GM12878 (cell line): ENCODE results near the gene CYB5A. TPM values are rescaled to one million over a fixed set of nuclear protein-coding genes. Genes with fewer than 3 reads are reported as not detected.

Experiments
- ATAC-seq: fragments of 200-7000 bp; cut with Tn5 transposase; 3 replicates; pipeline ENCODE4 v1.9.1; 2020; ENCODE audit warnings: mild to moderate bottlenecking, moderate library complexity
- BruUV-seq: library from RNA; stranded (reverse); fragments of 400-500 nt; replicated peaks from 2 replicates; lab custom pipeline; 2021; lab: Mats Ljungman, UMichigan
- CTCF ChIA-PET: fragments of 300-600 bp; sonication (Branson Sonifier 250); formaldehyde crosslinking; extraction: SDS; loops from one replicate; lab custom pipeline; 2021; ENCODE audit warnings: inconsistent platforms; lab: Yijun Ruan, JAX
- POLR2A ChIA-PET: fragments of 350-600 bp; formaldehyde crosslinking; extraction: SDS; loops from one replicate; lab custom pipeline; 2021; ENCODE audit warnings: inconsistent platforms; lab: Charles Lee
- RAD21 ChIA-PET: fragments of 300-600 bp; sonication (Branson Sonifier 250); formaldehyde crosslinking; loops from one replicate; lab custom pipeline; 2023; ENCODE audit warnings: antibody characterized with exemption; ENCODE audit not compliant: unreplicated experiment; lab: Charles Lee
- SMC1A ChIA-PET: fragments of 300-600 bp; sonication (Branson Sonifier 250); formaldehyde crosslinking; loops from one replicate; lab custom pipeline; 2023; ENCODE audit not compliant: unreplicated experiment, uncharacterized antibody; lab: Charles Lee
- DNase-seq: peaks from one replicate; pipeline ENCODE4 v3.0.0-alpha.2; 2011; ENCODE audit warnings: low read depth, low spot score
- FAIRE-seq: peaks from 3 replicates; lab custom pipeline; 2011; peaks lifted over from hg19 to GRCh38; lab: Jason Lieb, UNC
- H2AFZ ChIP-seq: 2 replicates; pipeline ENCODE4 v1.6.0; 2011; ENCODE audit warnings: low read depth, low read length, control low read depth; ENCODE audit not compliant: control insufficient read depth
- H3K27ac ChIP-seq: 2 replicates; pipeline ENCODE4 v1.5.1; 2011; ENCODE audit warnings: control low read depth; ENCODE audit not compliant: control insufficient read depth, insufficient read depth
- H3K27me3 ChIP-seq, 2 experiments: replicated peaks in 1 of 2; 2 replicates each; pipeline versions ENCODE4 v1.6.0 to v1.6.1; 2011; ENCODE audit warnings: low read length in 1 of 2; ENCODE audit not compliant: control insufficient read depth in 2 of 2, insufficient read depth in 2 of 2
- H3K36me3 ChIP-seq, 2 experiments: 2 replicates each; pipeline ENCODE4 v1.5.1; 2011; ENCODE audit warnings: low read length in 1 of 2; ENCODE audit not compliant: control insufficient read depth in 2 of 2, insufficient read depth in 2 of 2
- H3K4me1 ChIP-seq: 2 replicates; pipeline ENCODE4 v1.6.1; 2011; ENCODE audit warnings: mild to moderate bottlenecking, low read length, moderate library complexity, mixed read lengths; ENCODE audit not compliant: control insufficient read depth, insufficient read depth
- H3K4me2 ChIP-seq: 2 replicates; pipeline ENCODE4 v1.6.0; 2011; ENCODE audit warnings: control low read depth; ENCODE audit not compliant: control insufficient read depth, insufficient read depth
- H3K4me3 ChIP-seq: fragments of 200-600 bp; sonication (generic); 2 replicates; pipeline ENCODE4 v1.5.1; 2016
- H3K79me2 ChIP-seq: 2 replicates; pipeline ENCODE4 v1.6.0; 2011; ENCODE audit warnings: low read length; ENCODE audit not compliant: control insufficient read depth, insufficient read depth
- H3K9ac ChIP-seq: 2 replicates; pipeline ENCODE4 v1.8.0; 2011; ENCODE audit warnings: low read length, control low read depth, mixed read lengths; ENCODE audit not compliant: control insufficient read depth, insufficient read depth
- H3K9me3 ChIP-seq: replicated peaks from 3 replicates; pipeline ENCODE4 v1.5.1; 2011; ENCODE audit warnings: mild to moderate bottlenecking, low read length; ENCODE audit not compliant: control insufficient read depth, insufficient read depth
- H4K20me1 ChIP-seq: 2 replicates; pipeline ENCODE4 v1.6.0; 2011; ENCODE audit not compliant: control insufficient read depth, insufficient read depth
- BACH1 ChIP-seq: fragments of 450-650 bp; IDR thresholded peaks from 2 replicates; pipeline ENCODE4 v1.6.1; 2017; ENCODE audit warnings: mild to moderate bottlenecking, borderline replicate concordance
- BMI1 ChIP-seq: fragments of 450-650 bp; IDR thresholded peaks from 2 replicates; pipeline ENCODE4 v1.6.1; 2016; ENCODE audit warnings: mild to moderate bottlenecking, moderate library complexity, borderline replicate concordance
- CHD1 ChIP-seq: IDR thresholded peaks from 2 replicates; pipeline ENCODE4 v1.6.1; 2012; ENCODE audit warnings: low read depth, low read length, improper control_type of control experiment
- EGR1 ChIP-seq, 2 experiments: IDR thresholded peaks; 1 replicate in 1 of 2; 2 replicates in 1 of 2; pipeline ENCODE4 v1.6.1; 2011 to 2012; ENCODE audit warnings: low read depth in 2 of 2, low read length in 2 of 2, borderline replicate concordance in 1 of 2, mild to moderate bottlenecking in 1 of 2, moderate library complexity in 1 of 2
- FOS ChIP-seq: IDR thresholded peaks from 3 replicates; pipeline ENCODE4 v1.6.1; 2011; ENCODE audit warnings: borderline replicate concordance; ENCODE audit not compliant: insufficient read length; ENCODE audit errors: extremely low read depth
- IRF4 ChIP-seq: IDR thresholded peaks from 2 replicates; pipeline ENCODE4 v1.6.1; 2011; ENCODE audit warnings: low read depth, low read length
- KAT2A ChIP-seq: conservative IDR thresholded peaks from 2 replicates; pipeline ENCODE4 v1.6.1; 2011; ENCODE audit warnings: low read depth, low read length; ENCODE audit not compliant: control insufficient read depth
- KLF5 ChIP-seq: fragments of 450-650 bp; IDR thresholded peaks from 2 replicates; pipeline ENCODE4 v1.6.1; 2014; ENCODE audit warnings: mild to moderate bottlenecking; ENCODE audit not compliant: partially characterized antibody
- RAD21 ChIP-seq: IDR thresholded peaks from 2 replicates; pipeline ENCODE4 v1.6.1; 2011; ENCODE audit warnings: mild to moderate bottlenecking, low read depth, low read length, moderate library complexity; ENCODE audit not compliant: insufficient read depth
- SUPT20H ChIP-seq: IDR thresholded peaks from 2 replicates; pipeline ENCODE4 v1.6.1; 2011; ENCODE audit warnings: low read depth, mild to moderate bottlenecking, low read length, moderate library complexity, borderline replicate concordance; ENCODE audit not compliant: control insufficient read depth
- TAF1 ChIP-seq: IDR thresholded peaks from 2 replicates; pipeline ENCODE4 v1.6.1; 2011; ENCODE audit warnings: mild to moderate bottlenecking, low read depth, low read length, borderline replicate concordance
- TCF3 ChIP-seq: IDR thresholded peaks from 2 replicates; pipeline ENCODE4 v1.6.1; 2012; ENCODE audit warnings: low read depth, mild to moderate bottlenecking, low read length, borderline replicate concordance; ENCODE audit not compliant: insufficient read depth
- ZBED1 ChIP-seq: IDR thresholded peaks from 2 replicates; pipeline ENCODE4 v1.6.1; 2016; ENCODE audit warnings: borderline replicate concordance
- WGBS: methylation state at CpG from one replicate; pipeline ENCODE4 v1.1.6; 2016; ENCODE audit warnings: low lambda C conversion rate; ENCODE audit not compliant: insufficient replicate concordance, insufficient coverage; ENCODE audit errors: missing lambda C conversion rate; 5-methylcytosine and 5-hydroxymethylcytosine counted together
- in situ Hi-C: fragments of 300-500 bp; cut with MboI; formaldehyde crosslinking; loops from 9 replicates; pipeline ENCODE4 v1.14.3; 2018; ENCODE audit warnings: mixed read lengths
- intact Hi-C: fragments of 100-400 bp; cut with micrococcal nuclease; formaldehyde crosslinking; loops from one replicate; pipeline ENCODE4 v1.14.2; 2022; ENCODE audit not compliant: unreplicated experiment
- polyA plus RNA-seq, 11 experiments: library from polyadenylated mRNA; depleted of rRNA in 4 of 11; unstranded in 6 of 11; stranded (reverse) in 5 of 11; fragments of >200 nt; fragmentation: Nextera tagmentation in 4 of 11; fragmentation: Illumina TruSeq in 1 of 11; extraction: Ambion mirVana in 4 of 11; extraction: Trizol in 1 of 11; gene quantifications; 1 replicate in 1 of 11; 2 replicates in 10 of 11; pipeline versions ENCODE4 v1.2.1 to v1.2.3, GENCODE V29; 2011 to 2016; ENCODE audit warnings: inconsistent platforms in 2 of 11, missing spikeins in 2 of 11, low read depth in 1 of 11
- total RNA-seq, 4 experiments: library from RNA; depleted of rRNA in 3 of 4; stranded (reverse); fragments of >200 nt in 3 of 4; fragmentation: Illumina TruSeq in 1 of 4; extraction: Trizol in 1 of 4; gene quantifications; 2 replicates each; pipeline versions ENCODE4 v1.2.1 to v1.2.3, GENCODE V29; 2013 to 2021
- TF ChIP-seq, protein P1 (sequence below): fragments of 450-650 bp; IDR thresholded peaks from 2 replicates; pipeline ENCODE4 v1.6.1; 2018; ENCODE audit warnings: borderline replicate concordance, mild to moderate bottlenecking; ENCODE audit not compliant: partially characterized antibody
- TF ChIP-seq, protein P2 (sequence below): IDR thresholded peaks from 2 replicates; pipeline ENCODE4 v1.6.1; 2012; ENCODE audit warnings: mild to moderate bottlenecking, low read depth, low read length
- TF ChIP-seq, protein P3 (sequence below): IDR thresholded peaks from 2 replicates; pipeline ENCODE4 v1.6.1; 2012; ENCODE audit warnings: low read depth, low read length, improper control_type of control experiment

CYB5A gene
- total and polyA plus RNA-seq, 10 of the 15 experiments (the other 5 are each of a cell fraction or from before 2014, with no cell fraction given), result 60.2 to 129 (median 103) TPM

DNA sequence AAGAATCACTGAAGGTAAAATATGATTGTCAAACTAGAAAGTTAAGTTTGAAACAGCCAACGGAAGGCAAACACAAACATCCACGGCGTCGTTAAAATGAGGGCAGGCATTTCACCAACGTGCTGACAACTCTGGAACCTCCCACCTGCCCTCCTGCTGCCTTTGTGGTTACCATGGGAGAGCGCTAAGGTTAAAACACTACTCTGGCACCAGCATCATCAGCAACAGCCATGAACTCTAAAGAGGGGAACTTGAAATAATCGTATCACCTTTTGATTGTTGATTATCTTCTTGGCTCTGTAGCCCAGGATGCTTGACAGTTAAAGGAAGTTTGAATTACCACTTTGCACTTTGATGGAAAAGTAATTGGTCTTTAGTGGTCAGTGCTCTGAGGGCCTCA is 34.7 kb downstream of the CYB5A start:
- ATAC-seq (no peak), FAIRE-seq (no peak), DNase-seq (no peak)
- in situ Hi-C loops (no loop called here), intact Hi-C loops (no loop called here)
- Histone ChIP-seq H3K4me3 (no peak overlapping the region), H4K20me1 (no peaks in the 10 kb centered on the region), H3K4me1 (no peaks in the 10 kb centered on the region), H3K36me3 (no peaks in the 10 kb centered on the region; a peak in 3 of 4 replicates), H3K9ac (no peak overlapping the region), H3K79me2 (no peaks in the 10 kb centered on the region), H3K4me2 (no peak overlapping the region), H3K27ac (no peak overlapping the region), H3K9me3 (no peaks in the 10 kb centered on the region), H2AFZ (no peak overlapping the region), H3K27me3 (no peaks in the 10 kb centered on the region)
- WGBS, result 91% methylated on average over 7 of the region's 7 CpGs
- ChIA-PET SMC1A (interaction anchor here (1.0 kb wide), 1 partner anchor 261 kb away, joined by 3 read pairs; no protein-coding TSS in a partner anchor), CTCF (no interaction called here), RAD21 (no interaction called here), POLR2A (no interaction called here)
- no TSS peak for BruUV-seq
- no peak for TF ChIP-seq RAD21
- no peak for TF ChIP-seq BMI1
- no peak for TF ChIP-seq SUPT20H
- TF ChIP-seq FOS, result no peak
- no peak for TF ChIP-seq BACH1
- no peak for TF ChIP-seq IRF4
- TF ChIP-seq, protein P1, sequence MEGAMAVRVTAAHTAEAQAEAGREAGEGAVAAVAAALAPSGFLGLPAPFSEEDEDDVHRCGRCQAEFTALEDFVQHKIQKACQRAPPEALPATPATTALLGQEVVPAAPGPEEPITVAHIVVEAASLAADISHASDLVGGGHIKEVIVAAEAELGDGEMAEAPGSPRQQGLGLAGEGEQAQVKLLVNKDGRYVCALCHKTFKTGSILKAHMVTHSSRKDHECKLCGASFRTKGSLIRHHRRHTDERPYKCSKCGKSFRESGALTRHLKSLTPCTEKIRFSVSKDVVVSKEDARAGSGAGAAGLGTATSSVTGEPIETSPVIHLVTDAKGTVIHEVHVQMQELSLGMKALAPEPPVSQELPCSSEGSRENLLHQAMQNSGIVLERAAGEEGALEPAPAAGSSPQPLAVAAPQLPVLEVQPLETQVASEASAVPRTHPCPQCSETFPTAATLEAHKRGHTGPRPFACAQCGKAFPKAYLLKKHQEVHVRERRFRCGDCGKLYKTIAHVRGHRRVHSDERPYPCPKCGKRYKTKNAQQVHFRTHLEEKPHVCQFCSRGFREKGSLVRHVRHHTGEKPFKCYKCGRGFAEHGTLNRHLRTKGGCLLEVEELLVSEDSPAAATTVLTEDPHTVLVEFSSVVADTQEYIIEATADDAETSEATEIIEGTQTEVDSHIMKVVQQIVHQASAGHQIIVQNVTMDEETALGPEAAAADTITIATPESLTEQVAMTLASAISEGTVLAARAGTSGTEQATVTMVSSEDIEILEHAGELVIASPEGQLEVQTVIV, result no peak
- TF ChIP-seq KLF5, result no peak
- TF ChIP-seq EGR1 (IDR thresholded peaks at IDR 0.05; ENCODE audit: borderline replicate concordance in 1 of 2, low read depth in 2 of 2, low read length in 2 of 2), result no peak
- TF ChIP-seq, protein P2, sequence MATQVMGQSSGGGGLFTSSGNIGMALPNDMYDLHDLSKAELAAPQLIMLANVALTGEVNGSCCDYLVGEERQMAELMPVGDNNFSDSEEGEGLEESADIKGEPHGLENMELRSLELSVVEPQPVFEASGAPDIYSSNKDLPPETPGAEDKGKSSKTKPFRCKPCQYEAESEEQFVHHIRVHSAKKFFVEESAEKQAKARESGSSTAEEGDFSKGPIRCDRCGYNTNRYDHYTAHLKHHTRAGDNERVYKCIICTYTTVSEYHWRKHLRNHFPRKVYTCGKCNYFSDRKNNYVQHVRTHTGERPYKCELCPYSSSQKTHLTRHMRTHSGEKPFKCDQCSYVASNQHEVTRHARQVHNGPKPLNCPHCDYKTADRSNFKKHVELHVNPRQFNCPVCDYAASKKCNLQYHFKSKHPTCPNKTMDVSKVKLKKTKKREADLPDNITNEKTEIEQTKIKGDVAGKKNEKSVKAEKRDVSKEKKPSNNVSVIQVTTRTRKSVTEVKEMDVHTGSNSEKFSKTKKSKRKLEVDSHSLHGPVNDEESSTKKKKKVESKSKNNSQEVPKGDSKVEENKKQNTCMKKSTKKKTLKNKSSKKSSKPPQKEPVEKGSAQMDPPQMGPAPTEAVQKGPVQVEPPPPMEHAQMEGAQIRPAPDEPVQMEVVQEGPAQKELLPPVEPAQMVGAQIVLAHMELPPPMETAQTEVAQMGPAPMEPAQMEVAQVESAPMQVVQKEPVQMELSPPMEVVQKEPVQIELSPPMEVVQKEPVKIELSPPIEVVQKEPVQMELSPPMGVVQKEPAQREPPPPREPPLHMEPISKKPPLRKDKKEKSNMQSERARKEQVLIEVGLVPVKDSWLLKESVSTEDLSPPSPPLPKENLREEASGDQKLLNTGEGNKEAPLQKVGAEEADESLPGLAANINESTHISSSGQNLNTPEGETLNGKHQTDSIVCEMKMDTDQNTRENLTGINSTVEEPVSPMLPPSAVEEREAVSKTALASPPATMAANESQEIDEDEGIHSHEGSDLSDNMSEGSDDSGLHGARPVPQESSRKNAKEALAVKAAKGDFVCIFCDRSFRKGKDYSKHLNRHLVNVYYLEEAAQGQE, result no peak
- no peak for TF ChIP-seq TAF1
- TF ChIP-seq KAT2A, result no peak
- TF ChIP-seq CHD1, result no peak
- TF ChIP-seq TCF3, result no peak
- no peak for TF ChIP-seq ZBED1
- TF ChIP-seq, protein P3, sequence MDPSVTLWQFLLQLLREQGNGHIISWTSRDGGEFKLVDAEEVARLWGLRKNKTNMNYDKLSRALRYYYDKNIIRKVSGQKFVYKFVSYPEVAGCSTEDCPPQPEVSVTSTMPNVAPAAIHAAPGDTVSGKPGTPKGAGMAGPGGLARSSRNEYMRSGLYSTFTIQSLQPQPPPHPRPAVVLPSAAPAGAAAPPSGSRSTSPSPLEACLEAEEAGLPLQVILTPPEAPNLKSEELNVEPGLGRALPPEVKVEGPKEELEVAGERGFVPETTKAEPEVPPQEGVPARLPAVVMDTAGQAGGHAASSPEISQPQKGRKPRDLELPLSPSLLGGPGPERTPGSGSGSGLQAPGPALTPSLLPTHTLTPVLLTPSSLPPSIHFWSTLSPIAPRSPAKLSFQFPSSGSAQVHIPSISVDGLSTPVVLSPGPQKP, result no peak
